Adrenal gland (tissue), 12 donors: ENCODE data around the gene WDR5. TPM values are rescaled to one million over a fixed set of nuclear protein-coding genes. Genes with fewer than 3 reads are reported as not detected.

Experiments
- DNase-seq, 7 donors: peaks; one replicate each; pipeline ENCODE4 v3.0.0-alpha.2; 2019 to 2020
- H3K27ac ChIP-seq, 5 donors: fragments of 200-600 bp; sonication (generic) in 4 of 5; 1 replicate in 3 of 5; 2 replicates in 2 of 5; pipeline versions ENCODE4 v1.5.1 to v1.8.0; 2016 to 2020; ENCODE audit warnings: mild to moderate bottlenecking in 1 of 5
- H3K27me3 ChIP-seq: fragments of 200-600 bp; 2 replicates; pipeline ENCODE4 v1.8.0; 2021
- H3K36me3 ChIP-seq, 2 donors: fragments of 200-600 bp; replicated peaks in 1 of 2; 1 replicate in 1 of 2; 2 replicates in 1 of 2; pipeline versions ENCODE4 v1.5.1 to v1.8.0; 2018 to 2022
- H3K4me1 ChIP-seq, 2 donors: fragments of 200-600 bp; replicated peaks in 1 of 2; 1 replicate in 1 of 2; 2 replicates in 1 of 2; pipeline versions ENCODE4 v1.5.1 to v1.8.0; 2018 to 2021
- H3K4me3 ChIP-seq, 4 donors: fragments of 200-600 bp; sonication (generic) in 3 of 4; one replicate each; pipeline ENCODE4 v1.5.1; 2016 to 2018
- H3K9me3 ChIP-seq, 3 donors: fragments of 200-600 bp; sonication (generic) in 1 of 3; replicated peaks in 1 of 3; 1 replicate in 2 of 3; 2 replicates in 1 of 3; pipeline versions ENCODE4 v1.5.1 to v1.8.0; 2016 to 2021
- CTCF ChIP-seq, 6 experiments: fragments of 450-650 bp in 4 of 6; fragments of 200-600 bp in 2 of 6; sonication (generic) in 1 of 6; IDR thresholded peaks; 1 replicate in 5 of 6; 2 replicates in 1 of 6; pipeline versions ENCODE4 v1.5.1 to v1.8.0; 2016 to 2021; ENCODE audit warnings: antibody characterized with exemption in 6 of 6, mild to moderate bottlenecking in 2 of 6, moderate library complexity in 1 of 6
- POLR2A ChIP-seq, 2 donors: fragments of 450-650 bp; IDR thresholded peaks; one replicate each; pipeline ENCODE4 v1.6.1; 2017; ENCODE audit warnings: antibody characterized with exemption in 2 of 2, mild to moderate bottlenecking in 2 of 2, moderate library complexity in 1 of 2
- WGBS, 4 donors: extraction: QIAGEN DNeasy Blood & Tissue Kit in 2 of 4; methylation state at CpG; one replicate each; pipeline versions ENCODE4 v1.1.5 to v1.1.7; 2013 to 2017; 5-methylcytosine and 5-hydroxymethylcytosine counted together
- intact Hi-C, 2 donors: fragments of 100-400 bp; cut with DNase I; formaldehyde crosslinking; loops; one replicate each; pipeline versions ENCODE4 v1.14.1 to v1.15.0; 2022 to 2023
- polyA plus RNA-seq, 3 donors: library from polyadenylated mRNA; stranded (reverse); fragments of 200-250 nt in 2 of 3; fragments of 350-450 nt in 1 of 3; fragmentation: Illumina TruSeq in 1 of 3; extraction: RNeasy Lipid Tissue Mini Kit (QIAGEN cat#74804) in 1 of 3; gene quantifications; one replicate each; pipeline ENCODE4 v1.2.3, GENCODE V29; 2013 to 2014
- total RNA-seq, 9 donors: library from RNA; depleted of rRNA in 4 of 9; stranded (reverse); fragments of >200 nt in 4 of 9; fragments of 120-200 nt in 1 of 9; fragmentation: NEBNext Ultra II Directional in 1 of 9; extraction: Animal tissue kit (Norgen Biotek cat#: 25700) in 1 of 9; gene quantifications; one replicate each; pipeline versions ENCODE4 v1.1.0 to v1.2.4, GENCODE V29; 2013 to 2023
- donor health status: healthy with polysubstance abuse.
- donor health status: Bipolar disorder and iron deficiency.
- donor health status: DM: yes; HTN: yes; CAD: no.
- donor health status: DM: no; HTN: no; CAD: no.
- donor health status: DM: no; HTN: no; CAD: no.
- donor health status: DM: yes; HTN: yes; CAD: no.

Gene WDR5
- total and polyA plus RNA-seq, 12 donors, result 16.6 to 28.5 (median 22.0) TPM

GRCh38 chr9:134125413-134126095 lies 10.3 kb upstream of the WDR5 start:
- TF ChIP-seq CTCF (IDR thresholded peaks at IDR 0.05) (no peak), POLR2A (IDR thresholded peaks at IDR 0.05) (no peak)
- no peaks in the 10 kb centered on the region for H3K9me3 ChIP-seq
- no peaks in the 10 kb centered on the region for H3K27me3 ChIP-seq
- no peak overlapping the region for H3K4me3 ChIP-seq
- 70 to 74% (median 72%) methylated on average over 15 to 16 of the region's 16 CpGs for WGBS, 4 donors
- DNase-seq, result no peak
- H3K27ac ChIP-seq, result no peak overlapping the region
- intact Hi-C loops, result no loop called here
- H3K36me3 ChIP-seq, result no peaks in the 10 kb centered on the region
- H3K4me1 ChIP-seq, result no peaks in the 10 kb centered on the region

GRCh38 chr9:134126373-134126772 lies 9.5 kb upstream of the WDR5 start:
- WGBS, 4 donors, result 72 to 93% (median 84%) methylated on average over 11 to 14 of the region's 14 CpGs
- H3K36me3 ChIP-seq, result no peaks in the 10 kb centered on the region
- no peak for DNase-seq
- H3K4me3 ChIP-seq, result no peak overlapping the region
- TF ChIP-seq POLR2A (IDR thresholded peaks at IDR 0.05) (no peak), CTCF (IDR thresholded peaks at IDR 0.05) (no peak)
- no peaks in the 10 kb centered on the region for H3K9me3 ChIP-seq
- no peaks in the 10 kb centered on the region for H3K27me3 ChIP-seq
- H3K4me1 ChIP-seq, result peaks cover 0 to 5% of the 10 kb centered on the region in 2 donors
- intact Hi-C loops, result no loop called here
- H3K27ac ChIP-seq, result no peak overlapping the region

GRCh38 chr9:134127065-134127580 lies 8.8 kb upstream of the WDR5 start:
- Histone ChIP-seq H3K27me3 (no peaks in the 10 kb centered on the region), H3K36me3 (no peaks in the 10 kb centered on the region), H3K9me3 (no peaks in the 10 kb centered on the region), H3K4me3 (no peak overlapping the region), H3K4me1 (peaks cover 0 to 5% of the 10 kb centered on the region in 2 donors), H3K27ac (no peak overlapping the region)
- TF ChIP-seq CTCF (IDR thresholded peaks at IDR 0.05) (no peak), POLR2A (IDR thresholded peaks at IDR 0.05) (no peak)
- no peak for DNase-seq
- WGBS, 4 donors, result 70 to 87% (median 73%) methylated on average over 5 to 13 of the region's 13 CpGs
- intact Hi-C loops, result no loop called here

GRCh38 chr9:134127616-134128015 lies 8.3 kb upstream of the WDR5 start:
- no peak overlapping the region for H3K27ac ChIP-seq
- H3K9me3 ChIP-seq, result no peaks in the 10 kb centered on the region
- no peak for DNase-seq
- intact Hi-C loops, result no loop called here
- TF ChIP-seq POLR2A (IDR thresholded peaks at IDR 0.05), result no peak
- TF ChIP-seq CTCF (IDR thresholded peaks at IDR 0.05), result no peak
- WGBS, 4 donors, result 76 to 85% (median 81%) methylated on average over 12 of the region's 12 CpGs
- H3K27me3 ChIP-seq, result no peaks in the 10 kb centered on the region
- H3K4me3 ChIP-seq, result no peak overlapping the region
- peaks cover 0 to 5% of the 10 kb centered on the region in 2 donors for H3K4me1 ChIP-seq
- no peaks in the 10 kb centered on the region for H3K36me3 ChIP-seq
